Adipocyte (in vitro differentiated cells): ENCODE measurements around the gene DIAPH2.

Source experiments
- DNase-seq: peaks from one replicate; pipeline ENCODE4 v3.0.0-alpha.2; 2015; ENCODE audit warnings: low read depth
- H3K27me3 ChIP-seq: replicated peaks from 2 replicates; pipeline ENCODE4 v1.7.0; 2013; ENCODE audit warnings: mild to moderate bottlenecking, low read length, moderate library complexity; ENCODE audit not compliant: control insufficient read depth, insufficient read depth
- H3K36me3 ChIP-seq: 2 replicates; pipeline ENCODE4 v1.7.0; 2013; ENCODE audit warnings: low read length, mild to moderate bottlenecking, moderate library complexity; ENCODE audit not compliant: control insufficient read depth, insufficient read depth, severe bottlenecking
- H3K4me1 ChIP-seq: 2 replicates; pipeline ENCODE4 v1.7.0; 2013; ENCODE audit warnings: mild to moderate bottlenecking, low read length, moderate library complexity; ENCODE audit not compliant: control insufficient read depth, insufficient read depth
- H3K4me3 ChIP-seq: 2 replicates; pipeline ENCODE4 v1.7.0; 2013; ENCODE audit warnings: mild to moderate bottlenecking, low read length, moderate library complexity
- H3K9ac ChIP-seq: 2 replicates; pipeline ENCODE4 v1.7.0; 2013; ENCODE audit warnings: mild to moderate bottlenecking, low read length, moderate library complexity
- H3K9me3 ChIP-seq: 2 replicates; pipeline ENCODE4 v1.7.0; 2013; ENCODE audit warnings: mild to moderate bottlenecking, low read length, moderate library complexity; ENCODE audit not compliant: control insufficient read depth

Gene DIAPH2

DNA sequence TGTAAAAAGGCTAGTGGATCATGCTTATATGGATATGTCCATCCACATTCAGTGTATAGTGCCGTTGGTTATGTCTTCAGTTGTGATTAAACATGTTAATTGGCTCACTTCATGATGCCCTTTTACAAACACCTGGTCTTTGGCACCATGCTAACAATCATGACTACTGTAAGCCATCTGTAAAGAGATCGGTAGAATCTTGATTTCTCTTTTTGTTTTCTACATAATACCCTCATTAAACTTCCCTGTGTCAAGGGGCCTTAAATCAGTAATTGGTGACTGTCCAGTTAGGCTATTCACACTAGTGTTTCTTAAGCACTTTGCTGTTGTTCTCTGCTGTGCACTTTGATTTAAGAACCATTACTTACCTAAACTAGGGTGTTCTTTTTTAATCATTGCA is 674.3 kb downstream of the DIAPH2 start:
- DNase-seq = no peak
- H3K9ac ChIP-seq = no peak overlapping the region
- peaks cover 2% of the 10 kb centered on the region for H3K27me3 ChIP-seq
- H3K36me3 ChIP-seq = no peaks in the 10 kb centered on the region
- H3K4me3 ChIP-seq = no peak overlapping the region
- no peaks in the 10 kb centered on the region for H3K4me1 ChIP-seq
- no peaks in the 10 kb centered on the region for H3K9me3 ChIP-seq

DNA sequence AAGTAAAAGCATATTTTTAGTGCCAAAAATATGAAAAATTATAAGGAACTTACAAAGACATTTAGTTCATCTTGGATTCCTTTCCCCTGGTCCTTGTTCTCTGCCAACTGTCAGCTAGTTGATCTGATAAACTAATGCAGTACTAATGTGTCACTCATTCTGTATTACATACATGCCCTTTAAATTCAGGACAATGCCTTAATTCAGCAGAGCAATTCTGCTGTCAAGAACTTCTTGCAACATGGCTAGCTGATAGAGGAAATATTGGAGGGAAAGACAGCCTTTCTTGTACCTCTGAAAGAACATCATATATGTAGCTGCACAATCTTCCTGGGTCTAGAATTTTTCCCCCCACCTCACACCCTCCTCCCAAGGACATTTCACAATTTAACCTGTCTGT is 679.2 kb downstream of the DIAPH2 start:
- no peak for DNase-seq
- H3K9ac ChIP-seq = no peak overlapping the region
- no peak overlapping the region for H3K4me3 ChIP-seq
- H3K9me3 ChIP-seq = no peaks in the 10 kb centered on the region
- peaks cover 6% of the 10 kb centered on the region for H3K4me1 ChIP-seq
- no peaks in the 10 kb centered on the region for H3K27me3 ChIP-seq
- H3K36me3 ChIP-seq = no peaks in the 10 kb centered on the region

DNA sequence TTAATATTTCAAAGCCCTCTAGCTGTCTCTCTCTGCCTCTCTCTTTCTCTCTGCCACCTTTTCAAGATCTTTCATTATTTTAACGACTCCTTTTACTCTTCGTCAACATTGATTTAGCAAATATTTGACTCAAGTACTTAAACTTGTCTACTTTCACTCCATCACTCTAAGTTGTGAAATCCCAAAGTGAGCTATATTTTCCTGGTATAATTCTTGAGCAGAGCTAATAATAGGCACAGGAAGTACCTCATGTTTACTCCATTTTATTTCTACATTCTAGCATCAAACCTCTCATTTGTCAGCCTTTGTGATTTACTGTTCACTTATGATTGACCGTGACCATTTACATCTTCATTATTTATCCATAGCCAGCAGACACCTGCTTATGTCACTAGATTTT is 681.6 kb downstream of the DIAPH2 start:
- Histone ChIP-seq H3K9ac (no peak overlapping the region), H3K36me3 (no peaks in the 10 kb centered on the region), H3K4me3 (no peak overlapping the region), H3K9me3 (no peaks in the 10 kb centered on the region), H3K4me1 (peaks cover 6% of the 10 kb centered on the region), H3K27me3 (no peaks in the 10 kb centered on the region)
- no peak for DNase-seq

DNA sequence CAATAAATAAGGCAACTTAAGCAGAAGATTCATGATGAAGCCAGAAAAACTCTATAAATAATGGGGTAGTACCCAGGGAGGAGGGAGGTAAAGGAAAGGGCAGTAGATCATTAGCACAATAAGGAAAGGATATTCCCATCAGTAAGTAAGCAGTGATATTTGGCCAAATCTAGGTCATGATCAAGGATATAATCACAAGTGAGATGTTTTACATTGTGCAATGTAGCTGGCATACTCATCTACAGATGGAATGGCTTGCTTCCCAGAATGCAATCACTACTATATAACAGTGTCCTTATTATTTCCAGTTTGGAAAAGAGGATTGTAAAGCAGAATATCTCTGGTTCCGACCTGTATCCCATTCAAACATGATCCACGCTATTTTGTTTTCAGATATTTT is 682.5 kb downstream of the DIAPH2 start:
- H3K36me3 ChIP-seq = no peaks in the 10 kb centered on the region
- H3K4me3 ChIP-seq = no peak overlapping the region
- no peak overlapping the region for H3K9ac ChIP-seq
- peak; percentile 71 for DNase-seq
- H3K9me3 ChIP-seq = no peaks in the 10 kb centered on the region
- no peaks in the 10 kb centered on the region for H3K27me3 ChIP-seq
- peaks cover 6% of the 10 kb centered on the region for H3K4me1 ChIP-seq

DNA sequence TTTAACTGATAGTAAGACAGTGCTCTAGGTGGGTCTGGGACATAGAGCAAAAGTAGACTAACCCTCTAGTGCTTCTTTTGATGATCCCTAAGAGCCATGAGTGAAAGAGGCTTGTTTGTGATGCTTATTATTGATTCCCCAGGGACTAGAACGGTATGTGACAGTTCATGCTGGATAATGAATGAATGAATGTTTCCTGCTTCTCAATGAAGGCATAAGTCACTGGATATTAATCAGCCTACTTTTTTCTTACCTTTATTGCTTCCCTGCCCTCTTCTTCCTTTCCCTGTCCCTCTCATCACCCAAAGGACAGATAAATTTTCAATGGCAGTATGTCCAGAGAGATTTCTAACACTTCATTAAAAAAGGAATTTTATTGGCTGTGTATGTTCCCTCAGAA is 685.3 kb downstream of the DIAPH2 start:
- Histone ChIP-seq H3K36me3 (no peaks in the 10 kb centered on the region), H3K9me3 (no peaks in the 10 kb centered on the region), H3K4me3 (no peak overlapping the region), H3K9ac (no peak overlapping the region), H3K4me1 (peaks cover 6% of the 10 kb centered on the region), H3K27me3 (no peaks in the 10 kb centered on the region)
- no peak for DNase-seq

DNA sequence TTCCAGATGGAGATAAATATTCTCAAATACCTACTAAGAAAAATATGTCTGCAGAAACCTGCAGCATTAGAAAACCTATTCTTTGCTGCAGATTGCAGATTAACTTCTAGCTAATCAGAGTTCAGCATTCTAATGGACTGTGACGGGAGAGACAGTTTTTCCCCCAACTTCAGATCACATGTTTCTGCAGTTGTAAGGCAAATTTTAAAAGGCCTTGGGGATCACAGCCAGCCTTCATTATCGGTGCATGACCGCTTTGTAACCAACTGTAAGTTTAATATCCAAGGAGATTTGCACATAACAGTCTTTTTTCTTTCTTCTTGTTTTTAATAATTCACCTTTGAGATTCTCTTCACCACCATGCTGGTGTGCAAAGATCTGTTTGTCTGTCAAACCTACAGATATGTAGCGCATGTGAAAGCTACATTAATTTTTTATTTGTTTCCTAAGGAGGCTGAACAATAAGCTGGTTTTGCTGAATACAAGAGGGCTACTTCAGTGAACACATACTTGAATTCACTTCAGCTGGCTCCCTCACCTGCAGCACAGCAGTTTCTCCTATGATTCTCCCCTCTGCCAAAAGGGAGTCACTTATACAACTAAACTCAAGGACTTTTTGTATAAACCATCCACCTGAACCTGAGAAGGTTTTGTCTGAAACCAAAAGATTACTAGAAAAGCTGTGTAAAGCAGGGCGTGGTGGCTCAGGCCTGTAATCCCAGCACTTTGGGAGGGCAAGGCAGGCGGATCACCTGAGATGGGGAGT is 687.5 kb downstream of the DIAPH2 start:
- H3K4me3 ChIP-seq = no peak overlapping the region

DNA sequence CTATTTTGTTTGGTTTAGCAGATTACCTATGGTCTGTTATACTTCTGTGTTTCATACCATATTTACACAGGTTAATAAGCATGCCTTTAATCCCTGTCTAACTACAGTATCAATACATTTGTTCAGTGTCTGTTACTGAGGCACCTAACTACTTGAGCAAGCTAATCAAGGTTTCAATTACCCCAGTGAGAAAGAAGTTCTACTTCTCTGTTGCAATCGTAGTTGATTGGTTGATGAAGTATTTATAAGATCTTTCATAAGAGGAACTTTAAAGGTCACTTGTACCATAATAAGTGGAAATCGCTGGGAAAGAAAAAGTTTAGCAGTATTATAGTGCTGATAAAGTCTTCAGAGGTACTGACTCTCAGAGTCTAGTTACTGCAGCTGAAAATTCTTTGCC is 689.6 kb downstream of the DIAPH2 start:
- H3K27me3 ChIP-seq = peaks cover 3% of the 10 kb centered on the region
- H3K4me3 ChIP-seq = no peak overlapping the region
- no peaks in the 10 kb centered on the region for H3K9me3 ChIP-seq
- no peaks in the 10 kb centered on the region for H3K4me1 ChIP-seq
- no peaks in the 10 kb centered on the region for H3K36me3 ChIP-seq
- no peak for DNase-seq
- H3K9ac ChIP-seq = no peak overlapping the region

More for the DNA sequence above, 687.5 kb downstream of the DIAPH2 start:
- Histone ChIP-seq H3K27me3 (no peaks in the 10 kb centered on the region), H3K9me3 (no peaks in the 10 kb centered on the region), H3K4me1 (peaks cover 2% of the 10 kb centered on the region), H3K9ac (no peak overlapping the region), H3K36me3 (no peaks in the 10 kb centered on the region)
- no peak for DNase-seq

DNA sequence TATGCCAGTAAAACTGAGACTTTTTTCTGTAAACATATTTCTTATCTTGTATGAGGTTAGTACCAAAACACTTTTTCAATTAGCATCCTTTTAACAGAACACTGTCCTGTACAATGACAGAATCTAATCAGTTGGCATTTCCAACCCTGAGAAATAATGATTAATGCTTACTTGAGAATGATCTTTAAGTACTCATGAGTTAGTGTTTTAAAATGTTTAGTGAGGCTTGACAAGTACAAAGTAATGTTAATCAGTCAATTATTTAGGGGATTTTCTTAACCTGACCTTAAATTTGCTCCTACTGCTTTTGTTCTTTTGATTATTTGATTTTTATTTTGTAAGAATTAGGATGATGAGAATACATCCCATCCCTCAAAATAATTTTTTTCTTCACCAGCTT is 695.6 kb downstream of the DIAPH2 start:
- H3K27me3 ChIP-seq = peaks cover 4% of the 10 kb centered on the region
- H3K4me3 ChIP-seq = no peak overlapping the region
- no peak for DNase-seq
- H3K36me3 ChIP-seq = no peaks in the 10 kb centered on the region
- no peaks in the 10 kb centered on the region for H3K9me3 ChIP-seq
- no peaks in the 10 kb centered on the region for H3K4me1 ChIP-seq
- no peak overlapping the region for H3K9ac ChIP-seq

DNA sequence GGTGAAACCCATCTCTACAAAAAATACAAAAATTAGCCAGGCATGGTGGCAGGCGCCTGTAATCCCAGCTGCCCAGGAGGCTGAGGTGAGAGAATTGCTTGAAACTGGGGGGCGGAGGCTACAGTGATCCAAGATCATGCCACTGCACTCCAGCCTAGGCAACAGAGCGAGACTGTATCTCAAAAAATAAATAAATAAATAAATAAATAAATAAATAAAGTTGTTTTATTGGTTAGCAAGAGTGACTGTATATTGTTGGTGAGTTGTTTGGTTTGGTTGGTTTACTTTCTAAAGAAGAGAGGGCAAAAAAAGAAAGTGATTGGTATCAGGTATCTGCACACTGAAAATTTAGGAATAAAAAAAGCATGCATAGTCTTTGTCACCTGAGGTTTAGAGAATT is 700.0 kb downstream of the DIAPH2 start:
- no peak for DNase-seq
- Histone ChIP-seq H3K9me3 (no peaks in the 10 kb centered on the region), H3K36me3 (no peaks in the 10 kb centered on the region), H3K27me3 (no peaks in the 10 kb centered on the region), H3K4me3 (no peak overlapping the region), H3K9ac (no peak overlapping the region), H3K4me1 (peaks cover 4% of the 10 kb centered on the region)

DNA sequence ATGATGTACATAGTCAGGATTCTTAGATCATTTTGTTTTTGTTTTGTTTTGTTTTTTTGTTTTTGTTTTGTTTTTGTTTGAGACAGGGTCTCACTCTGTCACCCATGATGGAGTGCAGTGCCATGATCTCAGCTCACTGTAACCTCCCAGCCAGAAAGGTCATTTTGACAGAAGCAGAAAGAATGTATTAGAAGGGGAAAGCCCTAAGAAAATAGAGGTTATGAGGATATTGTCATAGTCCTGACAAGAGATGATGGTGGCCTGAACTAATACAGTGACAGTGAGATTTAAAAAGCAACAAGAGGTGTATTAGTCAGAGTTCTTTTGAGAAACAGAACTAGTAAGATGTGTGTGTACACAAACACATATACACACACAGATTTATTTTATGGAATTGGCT is 702.4 kb downstream of the DIAPH2 start:
- Histone ChIP-seq H3K9me3 (no peaks in the 10 kb centered on the region), H3K27me3 (no peaks in the 10 kb centered on the region), H3K4me3 (no peak overlapping the region), H3K4me1 (peaks cover 5% of the 10 kb centered on the region), H3K9ac (no peak overlapping the region), H3K36me3 (no peaks in the 10 kb centered on the region)
- no peak for DNase-seq

DNA sequence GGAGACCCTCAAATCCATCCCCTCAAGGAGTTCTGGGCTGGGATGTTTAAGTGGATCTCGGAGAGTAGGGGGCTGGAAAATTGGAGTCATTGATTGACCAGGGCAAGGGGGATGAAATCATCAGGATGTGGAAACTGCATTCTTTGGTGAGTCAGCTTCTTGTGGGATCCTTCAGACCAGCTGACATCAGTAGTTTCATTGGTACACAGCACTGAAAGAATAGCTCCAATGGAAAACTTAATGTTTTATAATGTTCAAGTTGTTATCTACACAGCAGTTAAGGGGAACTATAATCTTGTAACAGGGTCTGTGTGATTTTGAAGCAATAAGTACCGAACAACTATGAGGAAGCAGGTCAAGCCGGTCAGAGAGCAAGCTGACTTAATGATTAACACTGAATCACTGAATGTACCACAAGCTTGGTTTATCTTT is 705.1 kb downstream of the DIAPH2 start:
- Histone ChIP-seq H3K4me1 (peaks cover 5% of the 10 kb centered on the region), H3K4me3 (no peak overlapping the region), H3K36me3 (no peaks in the 10 kb centered on the region), H3K9me3 (no peaks in the 10 kb centered on the region), H3K27me3 (no peaks in the 10 kb centered on the region), H3K9ac (no peak overlapping the region)
- peak; percentile 74 for DNase-seq

DNA sequence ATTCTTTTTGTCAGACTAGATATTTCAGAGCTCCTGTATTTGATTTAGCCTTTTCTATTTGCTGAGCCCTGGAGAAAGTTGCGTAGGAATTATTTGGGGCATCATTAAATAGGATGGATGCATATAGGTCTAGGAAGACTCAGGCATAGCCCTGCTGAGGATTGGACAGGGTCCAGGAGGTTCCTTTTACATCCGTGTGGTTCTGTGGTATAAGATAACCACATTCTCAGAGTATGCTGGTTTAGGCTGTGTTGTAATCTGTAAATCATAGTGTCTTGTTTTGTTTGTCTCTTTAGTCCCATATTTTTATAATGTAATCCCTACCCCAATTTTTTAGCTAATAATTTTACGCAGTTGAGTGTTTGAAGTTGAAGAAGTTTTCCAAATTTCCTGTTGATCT is 712.7 kb downstream of the DIAPH2 start:
- Histone ChIP-seq H3K9ac (no peak overlapping the region), H3K4me3 (no peak overlapping the region), H3K36me3 (no peaks in the 10 kb centered on the region), H3K9me3 (no peaks in the 10 kb centered on the region), H3K27me3 (no peaks in the 10 kb centered on the region), H3K4me1 (no peaks in the 10 kb centered on the region)
- no peak for DNase-seq
